ENCODE results near the gene HDAC4. TPM values are rescaled to one million over a fixed set of nuclear protein-coding genes. Genes with fewer than 3 reads are reported as not detected.

HDAC4 gene
- total RNA-seq, 1 experiment from 2014 or later = 21.8 TPM

- no TSS peak for BruUV-seq (replicated peaks)
- TF ChIP-seq, protein P1, sequence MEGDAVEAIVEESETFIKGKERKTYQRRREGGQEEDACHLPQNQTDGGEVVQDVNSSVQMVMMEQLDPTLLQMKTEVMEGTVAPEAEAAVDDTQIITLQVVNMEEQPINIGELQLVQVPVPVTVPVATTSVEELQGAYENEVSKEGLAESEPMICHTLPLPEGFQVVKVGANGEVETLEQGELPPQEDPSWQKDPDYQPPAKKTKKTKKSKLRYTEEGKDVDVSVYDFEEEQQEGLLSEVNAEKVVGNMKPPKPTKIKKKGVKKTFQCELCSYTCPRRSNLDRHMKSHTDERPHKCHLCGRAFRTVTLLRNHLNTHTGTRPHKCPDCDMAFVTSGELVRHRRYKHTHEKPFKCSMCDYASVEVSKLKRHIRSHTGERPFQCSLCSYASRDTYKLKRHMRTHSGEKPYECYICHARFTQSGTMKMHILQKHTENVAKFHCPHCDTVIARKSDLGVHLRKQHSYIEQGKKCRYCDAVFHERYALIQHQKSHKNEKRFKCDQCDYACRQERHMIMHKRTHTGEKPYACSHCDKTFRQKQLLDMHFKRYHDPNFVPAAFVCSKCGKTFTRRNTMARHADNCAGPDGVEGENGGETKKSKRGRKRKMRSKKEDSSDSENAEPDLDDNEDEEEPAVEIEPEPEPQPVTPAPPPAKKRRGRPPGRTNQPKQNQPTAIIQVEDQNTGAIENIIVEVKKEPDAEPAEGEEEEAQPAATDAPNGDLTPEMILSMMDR (IDR thresholded peaks at IDR 0.05; ENCODE audit: unreplicated experiment) = no peak
- POLR2A ChIA-PET = no interaction called here
- no peak for DNase-seq (ENCODE audit: unreplicated experiment)
- H3K27ac Mint-ChIP-seq (ENCODE audit: low read depth, unreplicated experiment) = no peak overlapping the region
- intact Hi-C loops (cut with micrococcal nuclease) = no loop called here
- CTCF ChIA-PET = interaction anchor here (1.2 kb wide), 1 partner anchor 59 kb away, joined by 4 read pairs; no protein-coding TSS in a partner anchor
- peaks cover 10% of the 10 kb centered on the region for H3K9me3 Mint-ChIP-seq (ENCODE audit: unreplicated experiment)
- H3K4me1 Mint-ChIP-seq (ENCODE audit: insufficient read depth, unreplicated experiment) = no peaks in the 10 kb centered on the region
- H3K36me3 Mint-ChIP-seq (ENCODE audit: insufficient read depth, unreplicated experiment) = peaks cover 33% of the 10 kb centered on the region
- no peak overlapping the region for H3K4me3 Mint-ChIP-seq (ENCODE audit: unreplicated experiment)
- no peaks in the 10 kb centered on the region for H3K27me3 Mint-ChIP-seq (ENCODE audit: insufficient read depth, unreplicated experiment)
These were observed 219.5 kb downstream of the HDAC4 start for GRCh38 chr2:239181074-239181902.

DNA sequence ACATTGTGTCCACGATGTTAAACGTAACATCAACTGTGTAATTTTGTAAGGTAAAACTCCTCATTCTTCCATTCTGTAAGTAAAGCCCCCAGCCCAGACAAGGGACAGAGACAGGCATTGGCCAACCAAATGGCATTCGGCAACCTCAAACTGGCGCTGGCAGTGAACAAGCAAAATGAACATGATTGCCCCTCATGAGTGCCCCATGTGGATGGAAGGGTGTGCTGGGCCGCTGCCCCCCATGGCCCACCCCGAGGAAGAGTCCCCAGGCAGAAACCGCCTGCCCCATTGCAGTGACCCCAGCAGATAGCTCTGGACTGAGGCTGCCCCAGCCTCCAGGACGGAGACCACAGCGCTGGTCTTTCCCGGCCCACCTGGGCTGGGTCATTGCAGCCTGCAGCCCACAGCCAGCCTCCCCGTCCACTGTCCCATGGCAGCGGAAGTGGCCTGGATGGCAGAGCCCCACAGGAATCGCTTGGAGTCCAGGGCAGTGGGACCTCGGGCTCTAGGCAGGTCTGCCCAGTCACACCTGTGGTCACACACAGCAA is 220.2 kb downstream of the HDAC4 start:
- intact Hi-C loops (cut with micrococcal nuclease) = no loop called here
- ChIA-PET CTCF (interaction anchor here (0.6 kb wide), 1 partner anchor 31 kb away, joined by 3 read pairs; no protein-coding TSS in a partner anchor), POLR2A (no interaction called here)
- Mint-ChIP-seq H3K27ac (ENCODE audit: low read depth, unreplicated experiment) (no peak overlapping the region), H3K4me1 (ENCODE audit: insufficient read depth, unreplicated experiment) (no peaks in the 10 kb centered on the region), H3K9me3 (ENCODE audit: unreplicated experiment) (peaks cover 11% of the 10 kb centered on the region), H3K4me3 (ENCODE audit: unreplicated experiment) (no peak overlapping the region), H3K27me3 (ENCODE audit: insufficient read depth, unreplicated experiment) (no peaks in the 10 kb centered on the region), H3K36me3 (ENCODE audit: insufficient read depth, unreplicated experiment) (peaks cover 33% of the 10 kb centered on the region)
- no TSS peak for BruUV-seq (replicated peaks)
- DNase-seq (ENCODE audit: unreplicated experiment) = no peak
- TF ChIP-seq, protein P1 (IDR thresholded peaks at IDR 0.05; ENCODE audit: unreplicated experiment) = no peak

DNA sequence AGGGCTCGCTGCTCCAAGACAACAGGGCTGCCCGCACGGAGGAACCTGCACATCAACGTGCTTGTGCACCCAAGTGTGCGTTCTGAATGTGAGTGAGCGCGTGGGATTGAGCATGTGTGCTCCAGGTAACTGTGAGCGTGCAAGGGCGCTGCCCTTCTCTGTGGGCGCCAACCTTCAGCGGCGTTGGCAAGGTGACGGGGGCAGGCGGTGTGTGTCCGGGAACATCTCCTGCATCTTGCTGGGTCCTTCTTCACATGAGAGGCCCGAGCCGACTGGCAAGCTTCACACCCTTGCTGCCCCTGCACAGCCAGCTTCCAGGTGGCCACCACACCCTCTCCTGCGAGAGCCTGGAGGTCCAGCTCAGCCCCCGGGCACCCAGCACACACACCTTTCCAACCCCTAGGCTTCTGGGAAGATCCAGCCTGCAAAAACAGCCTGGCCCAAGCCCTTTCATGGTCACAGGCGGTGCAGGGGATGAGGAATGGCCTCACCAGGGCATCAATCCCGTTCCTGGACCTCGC is 220.9 kb downstream of the HDAC4 start:
- DNase-seq (ENCODE audit: unreplicated experiment) = no peak
- peaks cover 11% of the 10 kb centered on the region for H3K9me3 Mint-ChIP-seq (ENCODE audit: unreplicated experiment)
- BruUV-seq (replicated peaks) = no TSS peak
- ChIA-PET POLR2A (no interaction called here), CTCF (interaction anchor here (0.6 to 0.7 kb wide), 2 partner anchors 30 to 375 kb away, joined by 3 read pairs; no protein-coding TSS in a partner anchor)
- H3K36me3 Mint-ChIP-seq (ENCODE audit: insufficient read depth, unreplicated experiment) = peaks cover 39% of the 10 kb centered on the region
- no peak overlapping the region for H3K4me3 Mint-ChIP-seq (ENCODE audit: unreplicated experiment)
- no peaks in the 10 kb centered on the region for H3K4me1 Mint-ChIP-seq (ENCODE audit: insufficient read depth, unreplicated experiment)
- TF ChIP-seq, protein P1 (IDR thresholded peaks at IDR 0.05; ENCODE audit: unreplicated experiment) = no peak
- no peak overlapping the region for H3K27ac Mint-ChIP-seq (ENCODE audit: low read depth, unreplicated experiment)
- intact Hi-C loops (cut with micrococcal nuclease) = no loop called here
- no peaks in the 10 kb centered on the region for H3K27me3 Mint-ChIP-seq (ENCODE audit: insufficient read depth, unreplicated experiment)

GRCh38 chr2:239178954-239179353 is 221.9 kb downstream of the HDAC4 start:
- intact Hi-C loops (cut with micrococcal nuclease) = no loop called here
- ChIA-PET POLR2A (no interaction called here), CTCF (no interaction called here)
- no peaks in the 10 kb centered on the region for H3K4me1 Mint-ChIP-seq (ENCODE audit: insufficient read depth, unreplicated experiment)
- H3K27me3 Mint-ChIP-seq (ENCODE audit: insufficient read depth, unreplicated experiment) = no peaks in the 10 kb centered on the region
- TF ChIP-seq, protein P1 (IDR thresholded peaks at IDR 0.05; ENCODE audit: unreplicated experiment) = no peak
- peaks cover 36% of the 10 kb centered on the region for H3K36me3 Mint-ChIP-seq (ENCODE audit: insufficient read depth, unreplicated experiment)
- no peak overlapping the region for H3K4me3 Mint-ChIP-seq (ENCODE audit: unreplicated experiment)
- no peak for DNase-seq (ENCODE audit: unreplicated experiment)
- H3K27ac Mint-ChIP-seq (ENCODE audit: low read depth, unreplicated experiment) = no peak overlapping the region
- H3K9me3 Mint-ChIP-seq (ENCODE audit: unreplicated experiment) = peaks cover 16% of the 10 kb centered on the region
- BruUV-seq (replicated peaks) = no TSS peak
